ENCODE data around the gene CCDC121.

DNA sequence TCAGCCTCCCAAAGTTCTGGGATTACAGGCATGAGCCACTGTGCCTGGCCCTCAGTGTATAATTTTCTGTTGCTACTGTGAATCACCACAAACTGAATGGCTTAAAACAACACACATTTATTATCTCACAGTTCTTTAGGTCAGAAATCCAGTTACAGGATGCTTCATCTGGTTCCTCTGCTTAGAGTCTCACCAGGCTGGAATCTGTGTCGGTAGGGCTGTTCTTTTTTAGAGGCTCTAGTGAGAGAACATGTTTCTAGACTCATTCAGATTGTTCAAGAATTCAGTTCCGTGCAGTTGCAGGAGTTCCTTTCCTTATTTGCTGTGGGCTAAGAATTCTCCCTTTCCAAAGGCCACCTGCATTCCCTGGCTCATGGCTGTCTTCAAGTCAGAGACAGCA is 22.2 kb downstream of the CCDC121 start:
- TF ChIP-seq EZH2phosphoT487 (conservative IDR thresholded peaks at IDR 0.05; ENCODE audit: low read length) = no peak
- TF ChIP-seq, protein P1, sequence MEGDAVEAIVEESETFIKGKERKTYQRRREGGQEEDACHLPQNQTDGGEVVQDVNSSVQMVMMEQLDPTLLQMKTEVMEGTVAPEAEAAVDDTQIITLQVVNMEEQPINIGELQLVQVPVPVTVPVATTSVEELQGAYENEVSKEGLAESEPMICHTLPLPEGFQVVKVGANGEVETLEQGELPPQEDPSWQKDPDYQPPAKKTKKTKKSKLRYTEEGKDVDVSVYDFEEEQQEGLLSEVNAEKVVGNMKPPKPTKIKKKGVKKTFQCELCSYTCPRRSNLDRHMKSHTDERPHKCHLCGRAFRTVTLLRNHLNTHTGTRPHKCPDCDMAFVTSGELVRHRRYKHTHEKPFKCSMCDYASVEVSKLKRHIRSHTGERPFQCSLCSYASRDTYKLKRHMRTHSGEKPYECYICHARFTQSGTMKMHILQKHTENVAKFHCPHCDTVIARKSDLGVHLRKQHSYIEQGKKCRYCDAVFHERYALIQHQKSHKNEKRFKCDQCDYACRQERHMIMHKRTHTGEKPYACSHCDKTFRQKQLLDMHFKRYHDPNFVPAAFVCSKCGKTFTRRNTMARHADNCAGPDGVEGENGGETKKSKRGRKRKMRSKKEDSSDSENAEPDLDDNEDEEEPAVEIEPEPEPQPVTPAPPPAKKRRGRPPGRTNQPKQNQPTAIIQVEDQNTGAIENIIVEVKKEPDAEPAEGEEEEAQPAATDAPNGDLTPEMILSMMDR (IDR thresholded peaks at IDR 0.05; ENCODE audit: insufficient read depth, low read length, poor library complexity, severe bottlenecking) = no peak

All from SU-DHL-6 (cell line).